Right lobe of liver (tissue), 6 donors: ENCODE measurements around the gene VANGL1. TPM values are rescaled to one million over a fixed set of nuclear protein-coding genes. Genes with fewer than 3 reads are reported as not detected.

Experiments used
- ATAC-seq, 4 donors: fragments of 200-7000 bp; cut with Tn5 transposase; one replicate each; pipeline ENCODE4 v1.9.1; 2020; ENCODE audit warnings: mild to moderate bottlenecking in 4 of 4, moderate library complexity in 4 of 4
- DNase-seq, 3 donors: peaks; one replicate each; pipeline ENCODE4 v3.0.0-alpha.2; 2020
- H3K27ac ChIP-seq, 3 donors: fragments of 200-600 bp; one replicate each; pipeline ENCODE4 v1.8.0; 2022
- H3K27me3 ChIP-seq, 2 donors: fragments of 200-600 bp; one replicate each; pipeline ENCODE4 v1.8.0; 2022
- H3K36me3 ChIP-seq, 4 donors: fragments of 200-600 bp; sonication (generic) in 1 of 4; one replicate each; pipeline versions ENCODE4 v1.5.1 to v1.8.0; 2017 to 2022; ENCODE audit warnings: control low read depth in 1 of 4
- H3K4me1 ChIP-seq, 4 donors: fragments of 200-600 bp; sonication (generic) in 1 of 4; one replicate each; pipeline versions ENCODE4 v1.5.1 to v1.8.0; 2017 to 2022; ENCODE audit warnings: control low read depth in 1 of 4
- H3K4me3 ChIP-seq, 3 donors: fragments of 200-600 bp; one replicate each; pipeline ENCODE4 v1.8.0; 2022
- H3K9me3 ChIP-seq, 4 donors: fragments of 200-600 bp; sonication (generic) in 1 of 4; one replicate each; pipeline versions ENCODE4 v1.5.1 to v1.8.0; 2017 to 2022; ENCODE audit warnings: control low read depth in 1 of 4
- POLR2A ChIP-seq: fragments of 450-650 bp; IDR thresholded peaks from one replicate; pipeline ENCODE4 v1.6.1; 2017; ENCODE audit warnings: antibody characterized with exemption, mild to moderate bottlenecking
- WGBS: methylation state at CpG from one replicate; pipeline ENCODE4 v1.1.6; 2018; ENCODE audit warnings: low coverage, low lambda C conversion rate; ENCODE audit not compliant: insufficient coverage; ENCODE audit errors: missing lambda C conversion rate; 5-methylcytosine and 5-hydroxymethylcytosine counted together
- intact Hi-C, 2 donors: fragments of 100-400 bp; cut with DNase I; formaldehyde crosslinking; loops; one replicate each; pipeline versions ENCODE4 v1.11.2 to v1.14.1; 2022
- total RNA-seq, 6 experiments: library from RNA; depleted of rRNA in 2 of 6; stranded (reverse); fragments of >200 nt in 2 of 6; fragmentation: NEBNext Ultra II Directional in 3 of 6; extraction: Animal tissue kit (Norgen Biotek cat#: 25700) in 3 of 6; gene quantifications; one replicate each; pipeline versions ENCODE4 v1.1.0 to v1.2.4, GENCODE V29; 2016 to 2023
- TF ChIP-seq, protein P1 (sequence below), 4 donors: fragments of 200-600 bp in 3 of 4; fragments of 450-650 bp in 1 of 4; IDR thresholded peaks; one replicate each; pipeline versions ENCODE4 v1.5.1 to v1.8.0; 2016 to 2022; ENCODE audit warnings: antibody characterized with exemption in 4 of 4, mild to moderate bottlenecking in 2 of 4
- donor health status: DM: no; HTN: yes; CAD: no.
- donor health status: DM: no; HTN: no; CAD: no.
- donor health status: DM: no; HTN: no; CAD: no.
- donor health status: DM: no; HTN: yes; CAD: no.
- donor health status: DM: no; HTN: yes; CAD: no.

VANGL1 gene
- total RNA-seq, 6 experiments from 2014 or later, result 3.3 to 5.1 (median 4.4) TPM

DNA sequence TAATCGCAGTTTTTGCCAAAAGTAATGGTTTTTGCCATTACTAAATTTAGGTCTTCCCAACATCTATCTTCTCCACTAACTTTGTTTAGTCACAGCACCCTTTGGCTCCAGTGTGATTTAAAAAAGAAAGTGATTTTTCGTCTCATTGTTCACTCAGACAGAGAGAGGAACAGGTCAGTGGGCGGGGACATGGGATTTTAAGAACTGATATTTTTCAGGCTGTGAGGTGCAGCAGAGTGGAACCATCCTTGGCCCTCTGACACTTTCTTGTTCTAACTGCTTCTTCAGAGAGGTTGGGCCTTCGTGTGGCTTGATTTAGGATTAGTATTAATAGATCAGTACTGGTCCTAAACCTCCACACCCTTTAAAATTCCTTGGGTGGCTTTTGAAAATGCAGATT, 88.0 kb downstream of the VANGL1 start:
- Histone ChIP-seq H3K9me3 (no peaks in the 10 kb centered on the region), H3K4me1 (peaks cover 0 to 20% (median 0%) of the 10 kb centered on the region in 4 donors), H3K4me3 (no peak overlapping the region), H3K27me3 (no peaks in the 10 kb centered on the region), H3K36me3 (no peaks in the 10 kb centered on the region), H3K27ac (no peak overlapping the region)
- TF ChIP-seq POLR2A, result no peak
- TF ChIP-seq, protein P1, sequence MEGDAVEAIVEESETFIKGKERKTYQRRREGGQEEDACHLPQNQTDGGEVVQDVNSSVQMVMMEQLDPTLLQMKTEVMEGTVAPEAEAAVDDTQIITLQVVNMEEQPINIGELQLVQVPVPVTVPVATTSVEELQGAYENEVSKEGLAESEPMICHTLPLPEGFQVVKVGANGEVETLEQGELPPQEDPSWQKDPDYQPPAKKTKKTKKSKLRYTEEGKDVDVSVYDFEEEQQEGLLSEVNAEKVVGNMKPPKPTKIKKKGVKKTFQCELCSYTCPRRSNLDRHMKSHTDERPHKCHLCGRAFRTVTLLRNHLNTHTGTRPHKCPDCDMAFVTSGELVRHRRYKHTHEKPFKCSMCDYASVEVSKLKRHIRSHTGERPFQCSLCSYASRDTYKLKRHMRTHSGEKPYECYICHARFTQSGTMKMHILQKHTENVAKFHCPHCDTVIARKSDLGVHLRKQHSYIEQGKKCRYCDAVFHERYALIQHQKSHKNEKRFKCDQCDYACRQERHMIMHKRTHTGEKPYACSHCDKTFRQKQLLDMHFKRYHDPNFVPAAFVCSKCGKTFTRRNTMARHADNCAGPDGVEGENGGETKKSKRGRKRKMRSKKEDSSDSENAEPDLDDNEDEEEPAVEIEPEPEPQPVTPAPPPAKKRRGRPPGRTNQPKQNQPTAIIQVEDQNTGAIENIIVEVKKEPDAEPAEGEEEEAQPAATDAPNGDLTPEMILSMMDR (IDR thresholded peaks at IDR 0.05), result no peak
- intact Hi-C loops, result no loop called here
- 66% methylated on average over 4 of the region's 4 CpGs for WGBS
- no peak for DNase-seq
- no peak for ATAC-seq

DNA sequence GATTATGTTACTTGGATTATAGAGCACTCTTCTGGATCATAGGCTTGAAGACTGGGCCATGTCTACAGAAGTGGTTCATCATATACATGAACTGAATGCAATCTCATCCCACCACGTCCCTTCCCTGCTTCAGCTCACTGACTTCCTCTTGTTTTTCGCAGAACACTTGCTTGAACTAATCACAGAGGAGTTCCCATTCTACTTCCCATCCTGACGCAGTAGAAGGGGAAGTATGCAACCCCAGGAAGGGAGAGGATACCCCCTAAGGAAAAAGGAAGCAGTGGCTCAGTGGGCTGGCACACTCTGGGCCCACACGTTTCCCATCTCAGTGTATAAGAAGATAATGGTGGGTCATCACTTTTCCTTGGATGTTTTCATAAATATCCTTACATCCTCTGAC, 90.5 kb downstream of the VANGL1 start:
- no peak for TF ChIP-seq POLR2A
- TF ChIP-seq, protein P1 (IDR thresholded peaks at IDR 0.05), result no peak
- Histone ChIP-seq H3K4me3 (no peak overlapping the region), H3K36me3 (no peaks in the 10 kb centered on the region), H3K27me3 (no peaks in the 10 kb centered on the region), H3K9me3 (no peaks in the 10 kb centered on the region), H3K4me1 (peaks cover 0 to 11% (median 0%) of the 10 kb centered on the region in 4 donors), H3K27ac (no peak overlapping the region)
- ATAC-seq, result peak in 3 of 4 donors; percentile 33 to 62 (median 45)
- intact Hi-C loops, result no loop called here
- no peak for DNase-seq
- 24% methylated on average over 4 of the region's 4 CpGs for WGBS

DNA sequence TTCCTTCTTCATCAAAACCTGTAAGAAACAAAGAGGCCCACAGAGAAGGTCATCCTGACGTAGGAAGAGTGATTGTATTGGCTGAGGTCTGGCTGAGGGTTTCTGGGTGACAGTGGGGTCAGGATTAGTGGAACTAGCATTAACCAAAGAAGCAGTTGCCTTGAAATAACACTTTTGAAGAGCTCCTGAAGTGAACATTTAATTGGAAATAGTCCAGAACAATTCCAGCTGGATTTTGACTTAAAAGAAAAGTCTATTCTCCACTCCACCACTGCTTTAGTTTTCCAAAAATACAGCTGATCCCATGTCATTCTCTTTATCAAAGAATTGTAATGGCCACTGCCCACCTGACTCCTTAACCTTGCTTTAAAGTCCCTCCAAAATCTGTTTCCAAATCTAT, 99.0 kb downstream of the VANGL1 start:
- no peaks in the 10 kb centered on the region for H3K4me1 ChIP-seq
- H3K27me3 ChIP-seq, result no peaks in the 10 kb centered on the region
- intact Hi-C loops, result no loop called here
- 25% methylated on average over 1 of the region's 1 CpG for WGBS
- TF ChIP-seq POLR2A, result no peak
- TF ChIP-seq, protein P1 (IDR thresholded peaks at IDR 0.05), result no peak
- no peaks in the 10 kb centered on the region for H3K9me3 ChIP-seq
- no peak for DNase-seq
- no peaks in the 10 kb centered on the region for H3K36me3 ChIP-seq
- no peak overlapping the region for H3K4me3 ChIP-seq
- no peak for ATAC-seq
- no peak overlapping the region for H3K27ac ChIP-seq

DNA sequence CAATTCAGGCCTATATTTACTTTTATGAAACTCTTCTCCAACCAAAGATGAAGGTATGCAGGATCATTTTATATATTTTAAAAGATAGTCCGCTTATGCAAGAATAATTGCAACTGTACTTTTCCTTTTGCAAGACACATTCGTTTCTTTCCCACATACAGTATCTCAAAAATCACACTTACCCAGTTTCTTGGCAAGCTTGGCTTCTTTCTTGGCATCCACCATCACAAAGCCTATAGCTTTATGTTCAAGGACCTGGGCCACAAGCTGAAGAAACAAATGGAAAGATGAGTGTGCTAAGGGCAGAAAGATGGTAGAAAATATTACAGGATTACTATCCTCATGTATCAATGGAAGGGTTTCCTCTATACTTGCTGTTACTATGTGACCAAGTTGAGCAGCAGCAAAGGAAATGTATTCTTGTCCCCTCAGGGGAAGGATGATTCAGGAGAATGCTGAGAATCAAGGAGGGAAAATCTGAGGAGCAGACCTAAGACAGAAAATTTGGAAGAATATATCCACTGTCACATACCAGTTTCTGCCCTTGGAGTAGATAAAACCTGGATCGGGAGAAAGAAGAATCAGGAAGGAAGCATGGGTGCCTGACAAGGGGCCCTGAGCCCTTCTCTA, 103.0 kb downstream of the VANGL1 start:
- DNase-seq, result no peak
- 66% methylated on average over 3 of the region's 3 CpGs for WGBS
- Histone ChIP-seq H3K4me3 (no peak overlapping the region), H3K4me1 (no peaks in the 10 kb centered on the region), H3K36me3 (no peaks in the 10 kb centered on the region), H3K9me3 (no peaks in the 10 kb centered on the region), H3K27me3 (no peaks in the 10 kb centered on the region), H3K27ac (no peak overlapping the region)
- intact Hi-C loops, result no loop called here
- TF ChIP-seq, protein P1 (IDR thresholded peaks at IDR 0.05), result no peak
- no peak for TF ChIP-seq POLR2A
- no peak for ATAC-seq
